ENCODE measurements around the gene SRRM2. TPM values are rescaled to one million over a fixed set of nuclear protein-coding genes. Genes with fewer than 3 reads are reported as not detected.
A peak's percentile ranks its signal among the peaks of the same experiment; 100 is the strongest.

The SRRM2 gene
- total RNA-seq, 1 experiment from 2014 or later = 746 TPM

DNA sequence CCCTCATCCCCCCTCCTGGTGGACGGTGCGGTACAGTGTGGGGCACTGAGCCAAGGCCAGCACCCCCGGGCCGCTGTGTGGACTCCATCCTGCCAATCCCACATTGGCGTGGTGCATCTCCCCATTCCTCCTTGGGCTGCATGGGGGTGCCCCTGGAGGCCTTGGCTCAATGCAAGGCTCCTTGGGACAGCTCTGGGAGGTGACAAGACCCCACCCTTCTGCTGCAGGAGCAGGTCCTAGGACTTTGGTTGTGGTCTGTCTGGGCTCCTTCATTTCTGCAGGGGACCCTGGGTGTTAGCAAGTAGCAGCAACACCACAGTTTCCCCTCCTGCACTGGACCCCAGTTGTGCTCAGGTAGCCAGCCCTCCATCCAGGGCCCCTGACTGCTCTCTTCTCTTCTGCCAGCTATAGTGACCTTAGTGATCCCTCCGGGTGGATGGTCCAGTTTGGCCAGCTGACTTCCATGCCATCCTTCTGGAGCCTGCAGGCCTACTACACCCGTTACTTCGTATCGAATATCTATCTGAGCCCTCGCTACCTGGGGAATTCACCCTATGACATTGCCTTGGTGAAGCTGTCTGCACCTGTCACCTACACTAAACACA is 65.9 kb downstream of the SRRM2 start:
- H3K4me2 ChIP-seq = peak overlapping the region; percentile 93
- peaks cover 22% of the 10 kb centered on the region for H3K79me2 ChIP-seq (ENCODE audit: low read depth)
- H3K27ac ChIP-seq = no peak overlapping the region
- DNase-seq = no peak
- TF ChIP-seq CTCF (conservative IDR thresholded peaks at IDR 0.05) = no peak
- no TSS peak for BruUV-seq (replicated peaks)
- CTCF ChIA-PET = no interaction called here
- H3K4me3 ChIP-seq = no peak overlapping the region; the same call in 1 of the 2 replicates
- H3K9me2 ChIP-seq (ENCODE audit: insufficient read depth) = no peaks in the 10 kb centered on the region
- H4K20me1 ChIP-seq (ENCODE audit: insufficient read depth) = no peaks in the 10 kb centered on the region
- H3F3A ChIP-seq (ENCODE audit: insufficient read depth, low read depth) = peaks cover 23% of the 10 kb centered on the region; the same call in 1 of the 2 replicates
- no peak overlapping the region for H2AFZ ChIP-seq
- POLR2A ChIA-PET (ENCODE audit: unreplicated experiment) = no interaction called here
- no peaks in the 10 kb centered on the region for H3K36me3 ChIP-seq (ENCODE audit: low read depth)
- peaks cover 23% of the 10 kb centered on the region for H3K4me1 ChIP-seq (replicated peaks; ENCODE audit: insufficient read depth)
- H3K9me3 ChIP-seq (ENCODE audit: insufficient read depth, low read depth) = no peaks in the 10 kb centered on the region
- intact Hi-C loops (cut with micrococcal nuclease; ENCODE audit: unreplicated experiment) = loop anchor here (5.0 kb wide), 2 partner anchors 39 to 41 kb away; partner anchors contain the start of genes ELOB and PRSS22
- H3K27me3 ChIP-seq (ENCODE audit: insufficient read depth, low read depth) = no peaks in the 10 kb centered on the region

- CTCF ChIA-PET = no interaction called here
- Histone ChIP-seq H3K9me3 (ENCODE audit: insufficient read depth, low read depth) (no peaks in the 10 kb centered on the region), H3K36me3 (ENCODE audit: low read depth) (no peaks in the 10 kb centered on the region), H3F3A (ENCODE audit: insufficient read depth, low read depth) (peaks cover 23% of the 10 kb centered on the region; the same call in 1 of the 2 replicates), H3K79me2 (ENCODE audit: low read depth) (peaks cover 22% of the 10 kb centered on the region), H3K4me1 (replicated peaks; ENCODE audit: insufficient read depth) (peaks cover 23% of the 10 kb centered on the region), H3K27me3 (ENCODE audit: insufficient read depth, low read depth) (no peaks in the 10 kb centered on the region), H4K20me1 (ENCODE audit: insufficient read depth) (no peaks in the 10 kb centered on the region), H3K9me2 (ENCODE audit: insufficient read depth) (no peaks in the 10 kb centered on the region), H3K4me2 (no peak overlapping the region), H3K4me3 (no peak overlapping the region), H3K27ac (no peak overlapping the region), H2AFZ (no peak overlapping the region)
- intact Hi-C loops (cut with micrococcal nuclease; ENCODE audit: unreplicated experiment) = loop anchor here (5.0 kb wide), 2 partner anchors 38 to 42 kb away; partner anchors contain the start of genes ELOB and PRSS22
- no TSS peak for BruUV-seq (replicated peaks)
- TF ChIP-seq EZH2 (IDR thresholded peaks at IDR 0.05; ENCODE audit: low read depth) = no peak
- POLR2A ChIA-PET (ENCODE audit: unreplicated experiment) = no interaction called here
- no peak for DNase-seq
Observed at GRCh38 chr16:2819179-2819938, 66.9 kb downstream of the SRRM2 start.

GRCh38 chr16:2819939-2820835 is 67.7 kb downstream of the SRRM2 start:
- Histone ChIP-seq H3K4me2 (no peak overlapping the region), H3K4me1 (replicated peaks; ENCODE audit: insufficient read depth) (peaks cover 23% of the 10 kb centered on the region), H3K36me3 (ENCODE audit: low read depth) (no peaks in the 10 kb centered on the region), H3K27ac (no peak overlapping the region), H4K20me1 (ENCODE audit: insufficient read depth) (no peaks in the 10 kb centered on the region), H3K27me3 (ENCODE audit: insufficient read depth, low read depth) (no peaks in the 10 kb centered on the region), H3K9me2 (ENCODE audit: insufficient read depth) (no peaks in the 10 kb centered on the region), H2AFZ (no peak overlapping the region), H3K9me3 (ENCODE audit: insufficient read depth, low read depth) (no peaks in the 10 kb centered on the region), H3K79me2 (ENCODE audit: low read depth) (peaks cover 22% of the 10 kb centered on the region), H3K4me3 (no peak overlapping the region), H3F3A (ENCODE audit: insufficient read depth, low read depth) (peaks cover 27% of the 10 kb centered on the region; the same call in 1 of the 2 replicates)
- BruUV-seq (replicated peaks) = no TSS peak
- no peak for TF ChIP-seq EZH2 (IDR thresholded peaks at IDR 0.05; ENCODE audit: low read depth)
- no peak for TF ChIP-seq CTCF (conservative IDR thresholded peaks at IDR 0.05)
- POLR2A ChIA-PET (ENCODE audit: unreplicated experiment) = no interaction called here
- CTCF ChIA-PET = no interaction called here
- intact Hi-C loops (cut with micrococcal nuclease; ENCODE audit: unreplicated experiment) = loop anchor here (5.0 kb wide), 2 partner anchors 37 to 43 kb away; partner anchors contain the start of genes ELOB and PRSS22
- no peak for DNase-seq

Other genes with a start within 250 kb of the SRRM2 start
- gene ATP6V0C, start 238.7 kb upstream of the SRRM2 start, total RNA-seq (2021) = 205 and 249 TPM in 2 replicates
- gene AMDHD2, start 232.3 kb upstream of the SRRM2 start, total RNA-seq (2021) = 47.9 and 61.5 TPM in 2 replicates
- gene CEMP1, start 221.2 kb upstream of the SRRM2 start, total RNA-seq (2021) = 0.43 and 0.94 TPM in 2 replicates
- 43.2 and 46.8 TPM in 2 replicates for gene PDPK1, start 214.6 kb upstream of the SRRM2 start, total RNA-seq (2021)
- 60.4 and 66.5 TPM in 2 replicates for gene KCTD5, start 70.1 kb upstream of the SRRM2 start, total RNA-seq (2021)
- gene PRSS27, start 32.4 kb upstream of the SRRM2 start, total RNA-seq (2021) = 14.8 and 21.2 TPM in 2 replicates
- gene ELOB, start 24.6 kb downstream of the SRRM2 start, total RNA-seq (2021) = 259 and 401 TPM in 2 replicates
- 0.23 and 0.33 TPM in 2 replicates for gene PRSS33, start 34.9 kb downstream of the SRRM2 start, total RNA-seq (2021)
- not detected in 2 replicates for gene PRSS41, start 45.8 kb downstream of the SRRM2 start, total RNA-seq (2021)
- gene PRSS21, start 64.6 kb downstream of the SRRM2 start, total RNA-seq (2021) = 61.2 and 77.4 TPM in 2 replicates
- 19.9 and 23.4 TPM in 2 replicates for gene ZG16B, start 77.7 kb downstream of the SRRM2 start, total RNA-seq (2021)
- 98.2 and 99.7 TPM in 2 replicates for gene PRSS22, start 105.5 kb downstream of the SRRM2 start, total RNA-seq (2021)
- gene FLYWCH2, start 130.6 kb downstream of the SRRM2 start, total RNA-seq (2021) = 41.5 and 50.1 TPM in 2 replicates
- gene FLYWCH1, start 159.3 kb downstream of the SRRM2 start, total RNA-seq (2021) = 79.9 and 84.8 TPM in 2 replicates
- gene KREMEN2, start 211.6 kb downstream of the SRRM2 start, total RNA-seq (2021) = 8.4 and 16.2 TPM in 2 replicates
- gene PAQR4, start 216.7 kb downstream of the SRRM2 start, total RNA-seq (2021) = 33.6 and 40.7 TPM in 2 replicates
- 105 and 112 TPM in 2 replicates for gene PKMYT1, start 227.8 kb downstream of the SRRM2 start, total RNA-seq (2021)

Data from PC-9 (cell line).